HG02678 (cell line): ENCODE results near the gene BPIFB6.

ENCODE experiments used
- ATAC-seq: cut with Tn5 transposase; IDR thresholded peaks from one replicate; pipeline ENCODE4 v1.9.1; 2021; ENCODE audit warnings: mild to moderate bottlenecking, moderate library complexity; ENCODE audit not compliant: unreplicated experiment

Gene BPIFB6

DNA sequence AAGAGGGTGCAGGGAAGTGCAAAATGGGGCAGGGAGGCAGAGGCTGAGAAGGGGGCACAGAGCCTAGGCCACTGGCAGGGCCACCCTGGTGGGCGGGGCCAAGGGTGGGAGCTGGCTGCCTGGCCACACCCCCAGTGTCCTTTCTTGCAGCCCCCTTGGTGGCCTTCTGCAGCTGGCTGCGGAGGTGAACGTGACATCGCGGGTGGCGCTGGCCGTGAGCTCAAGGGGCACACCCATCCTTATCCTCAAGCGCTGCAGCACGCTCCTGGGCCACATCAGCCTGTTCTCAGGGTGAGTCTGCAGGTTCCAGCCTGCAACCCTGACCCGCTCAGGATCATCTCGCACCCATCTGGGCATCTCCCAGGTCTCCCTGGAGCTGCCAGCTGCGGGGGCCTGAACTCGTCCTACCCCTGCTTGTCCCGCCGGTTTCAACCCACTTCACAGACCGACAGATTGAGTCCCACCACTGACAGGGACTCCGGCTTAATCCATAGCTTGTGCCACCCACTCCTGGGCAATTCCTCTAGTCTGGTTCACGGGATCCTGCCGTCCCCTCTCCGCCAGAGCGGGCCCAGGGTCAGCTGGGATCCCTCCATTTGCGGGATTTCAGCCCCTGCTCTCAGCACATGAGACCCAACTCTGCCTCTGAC lies 28.4 kb downstream of the BPIFB6 start:
- ATAC-seq = no peak

DNA sequence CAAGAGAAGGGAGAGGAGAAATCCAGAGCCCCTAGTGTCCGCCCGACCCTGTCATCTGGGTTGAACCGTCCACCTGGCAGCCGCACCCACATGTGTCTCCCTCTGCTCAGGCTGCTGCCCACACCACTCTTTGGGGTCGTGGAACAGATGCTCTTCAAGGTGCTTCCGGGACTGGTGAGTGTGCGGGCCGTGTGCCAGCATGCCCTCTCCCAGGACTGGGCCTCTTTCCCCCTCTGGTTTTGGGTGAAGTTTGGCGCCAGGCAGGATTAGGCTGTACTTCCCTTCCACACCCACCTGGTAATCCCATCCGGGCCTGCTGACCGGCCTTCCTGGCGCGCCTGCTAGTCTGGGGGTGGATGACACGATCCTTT lies 30.2 kb downstream of the BPIFB6 start:
- no peak for ATAC-seq

DNA sequence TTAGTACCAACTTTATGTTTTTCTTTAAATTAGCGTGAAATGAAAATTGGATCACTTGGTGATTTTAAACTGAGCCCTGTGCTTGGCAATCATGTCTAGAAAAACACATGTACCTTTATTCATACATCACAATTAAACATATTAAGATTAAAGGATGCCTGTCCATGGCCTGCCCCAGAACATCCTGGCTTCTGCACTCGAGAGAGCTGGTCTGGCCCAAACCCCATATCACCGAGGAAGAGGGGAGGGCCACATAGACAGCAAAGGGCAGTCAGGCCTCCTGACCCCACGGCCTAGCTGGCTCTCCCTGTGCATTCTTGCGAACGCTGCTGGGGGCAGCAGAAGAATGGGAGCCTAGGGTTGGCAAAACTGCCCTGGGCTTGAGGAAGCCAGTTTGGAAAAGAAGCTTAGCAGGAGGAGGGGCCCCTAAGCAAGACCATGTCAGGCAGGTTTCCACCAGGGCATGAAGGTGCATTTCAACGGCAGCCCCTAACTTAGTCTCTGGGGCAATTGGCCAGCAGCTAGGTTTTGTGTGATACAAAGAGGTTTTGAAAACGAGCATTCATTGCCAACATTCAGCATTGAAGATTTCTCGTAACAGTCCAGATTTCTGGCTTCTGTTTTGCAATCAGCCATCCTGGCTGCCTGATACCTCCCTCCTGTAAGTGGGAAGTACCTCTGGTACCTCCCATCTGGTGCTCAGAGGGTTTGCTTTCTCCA lies 30.8 kb downstream of the BPIFB6 start:
- no peak for ATAC-seq

DNA sequence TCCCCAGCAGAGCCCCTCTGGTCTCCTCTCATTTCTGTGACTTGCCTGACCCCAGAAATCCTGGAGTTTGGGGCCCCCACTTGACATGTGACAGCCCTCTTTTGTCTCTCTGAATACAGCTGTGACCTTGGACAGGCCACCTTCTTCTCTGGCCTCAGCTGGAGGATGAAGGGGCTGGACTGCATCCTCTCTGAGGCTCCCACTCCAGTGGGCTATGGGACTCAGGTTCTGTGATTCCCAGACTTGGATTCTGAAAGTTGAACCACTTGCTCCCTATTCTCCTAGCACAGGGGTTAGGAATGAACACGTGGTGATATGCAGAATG lies 31.3 kb downstream of the BPIFB6 start:
- ATAC-seq = no peak

DNA sequence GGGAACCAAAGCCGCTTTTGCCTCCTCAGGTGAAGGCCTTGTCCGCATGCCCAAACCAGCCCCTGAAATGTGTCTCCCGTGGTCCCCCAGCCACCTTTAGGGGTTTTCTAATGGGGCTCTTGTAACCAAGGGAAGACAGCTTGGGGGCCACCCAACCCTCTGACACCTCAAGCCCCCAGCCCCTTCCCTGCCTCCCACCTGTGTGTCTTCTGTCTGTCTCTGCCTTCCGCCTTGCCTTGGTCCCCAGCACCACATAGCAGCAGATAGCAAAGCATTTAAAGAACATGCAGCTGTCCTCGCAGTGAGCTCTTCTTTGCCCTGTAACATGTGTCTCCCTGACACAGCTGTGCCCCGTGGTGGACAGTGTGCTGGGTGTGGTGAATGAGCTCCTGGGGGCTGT lies 31.8 kb downstream of the BPIFB6 start:
- no peak for ATAC-seq

DNA sequence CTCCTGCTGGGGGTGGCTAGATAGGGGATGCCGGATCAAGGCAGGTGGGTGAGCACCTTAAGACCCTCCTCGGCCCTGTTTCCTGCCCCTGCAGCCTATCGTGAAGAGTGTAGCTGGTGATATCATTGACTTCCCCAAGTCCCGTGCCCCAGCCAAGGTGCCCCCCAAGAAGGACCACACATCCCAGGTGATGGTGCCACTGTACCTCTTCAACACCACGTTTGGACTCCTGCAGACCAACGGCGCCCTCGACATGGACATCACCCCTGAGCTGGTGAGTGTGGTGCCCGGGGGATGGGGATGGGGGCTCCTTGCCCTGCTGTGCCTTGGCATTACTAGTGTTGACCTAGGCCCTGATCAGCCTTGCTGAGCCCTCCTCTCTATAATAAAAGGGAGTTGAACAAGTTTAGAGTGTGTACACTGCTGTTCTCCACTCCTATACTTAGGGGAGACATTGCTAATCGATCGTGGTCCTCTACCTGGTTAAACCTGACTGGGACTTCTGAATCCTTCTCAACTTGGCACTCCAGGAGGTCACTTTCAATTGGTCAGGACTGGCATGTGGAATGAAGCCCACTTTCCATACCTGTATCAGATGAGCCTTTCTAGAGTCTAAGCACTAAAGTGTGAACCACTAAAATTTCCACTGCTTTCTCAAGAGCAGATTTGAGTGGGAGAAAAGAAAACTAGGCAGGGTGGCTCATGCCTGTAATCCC lies 33.3 kb downstream of the BPIFB6 start:
- no peak for ATAC-seq

DNA sequence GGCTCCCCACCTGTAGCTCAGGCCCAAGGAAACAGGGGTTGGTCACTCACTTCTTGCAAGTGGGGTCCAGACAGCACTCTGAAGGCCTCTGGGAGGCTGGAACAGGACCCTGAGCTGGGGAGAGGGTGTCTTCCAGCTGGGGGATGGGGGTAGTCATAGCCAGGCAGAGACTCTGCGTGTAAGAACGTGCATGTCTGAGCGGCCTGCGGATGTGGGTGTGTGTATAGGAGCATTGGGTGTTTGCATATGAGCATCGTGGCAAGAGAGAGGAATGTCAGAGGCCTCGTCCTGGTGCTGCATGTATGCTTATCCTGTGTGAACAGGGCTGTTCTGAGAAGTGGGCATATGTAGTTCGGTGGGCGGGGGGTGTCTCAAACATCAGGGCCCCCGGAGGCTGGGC lies 34.3 kb downstream of the BPIFB6 start:
- no peak for ATAC-seq

DNA sequence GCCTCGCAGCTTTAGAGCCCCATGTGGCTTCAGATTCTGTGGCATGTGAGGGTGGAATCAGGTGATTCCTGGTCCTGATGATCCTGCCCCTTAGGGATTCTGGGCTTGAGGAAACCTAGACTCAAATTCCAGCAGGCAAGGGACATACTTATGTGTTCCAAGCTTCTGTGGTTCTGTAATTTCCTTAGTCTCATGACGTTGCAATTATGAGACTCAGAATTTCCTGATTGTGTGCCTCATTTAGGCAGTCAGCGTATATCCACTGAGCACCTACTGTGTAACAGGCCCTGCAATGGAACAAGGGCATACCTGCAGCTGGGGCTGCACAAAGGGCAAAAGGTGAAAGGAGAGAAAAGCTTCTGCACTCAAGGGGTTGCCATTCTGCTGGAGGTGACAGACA lies 36.4 kb downstream of the BPIFB6 start:
- no peak for ATAC-seq

DNA sequence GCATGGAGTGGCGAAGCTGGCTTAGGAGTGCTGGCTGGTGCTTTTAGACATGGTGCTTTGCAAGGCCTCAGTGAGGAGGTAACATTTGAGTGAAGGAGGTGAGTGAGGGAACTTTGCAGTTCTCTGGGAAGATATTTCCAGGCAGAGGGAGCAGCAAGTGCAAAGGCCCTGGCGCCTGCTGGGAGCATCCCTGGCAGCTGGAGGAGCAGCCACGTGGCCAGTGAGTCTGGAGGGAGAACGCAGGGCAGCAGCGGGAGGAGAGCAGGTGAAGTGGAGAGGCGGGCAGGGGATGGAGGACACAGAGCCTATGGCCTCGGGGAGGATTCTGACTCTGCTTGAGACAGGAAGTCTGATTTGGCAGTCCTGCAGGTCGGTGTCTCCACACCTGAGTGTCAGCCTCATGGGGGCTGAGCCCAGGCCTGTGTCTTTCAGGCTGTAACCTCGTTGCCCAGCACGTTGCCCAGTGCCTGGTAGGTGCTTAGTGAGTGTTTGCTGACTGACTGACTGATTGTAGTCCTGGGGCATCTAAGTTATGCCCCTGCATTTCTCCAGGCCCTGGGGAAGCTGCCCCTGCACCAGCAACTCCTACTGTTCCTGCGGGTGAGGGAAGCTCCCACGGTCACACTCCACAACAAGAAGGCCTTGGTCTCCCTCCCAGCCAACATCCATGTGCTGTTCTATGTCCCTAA lies 36.9 kb downstream of the BPIFB6 start:
- no peak for ATAC-seq

DNA sequence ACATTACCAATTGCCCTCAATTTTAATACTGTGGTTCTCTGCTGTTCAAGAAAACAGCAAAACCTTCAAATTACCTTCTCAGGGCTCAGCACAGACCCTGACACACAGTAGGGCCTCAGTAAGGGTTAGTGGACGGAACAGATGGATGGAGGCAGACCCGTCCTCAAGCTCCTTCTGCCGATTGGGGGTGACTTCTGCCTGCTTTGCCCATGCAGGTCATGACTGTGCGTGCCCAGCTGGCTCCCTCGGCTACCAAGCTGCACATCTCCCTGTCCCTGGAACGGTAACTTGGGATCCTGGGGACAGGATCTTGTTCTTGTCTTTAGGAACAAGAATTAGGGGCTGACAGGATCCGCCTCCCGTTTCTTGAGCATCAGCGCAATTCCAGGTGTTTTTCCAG lies 38.2 kb downstream of the BPIFB6 start:
- no peak for ATAC-seq

DNA sequence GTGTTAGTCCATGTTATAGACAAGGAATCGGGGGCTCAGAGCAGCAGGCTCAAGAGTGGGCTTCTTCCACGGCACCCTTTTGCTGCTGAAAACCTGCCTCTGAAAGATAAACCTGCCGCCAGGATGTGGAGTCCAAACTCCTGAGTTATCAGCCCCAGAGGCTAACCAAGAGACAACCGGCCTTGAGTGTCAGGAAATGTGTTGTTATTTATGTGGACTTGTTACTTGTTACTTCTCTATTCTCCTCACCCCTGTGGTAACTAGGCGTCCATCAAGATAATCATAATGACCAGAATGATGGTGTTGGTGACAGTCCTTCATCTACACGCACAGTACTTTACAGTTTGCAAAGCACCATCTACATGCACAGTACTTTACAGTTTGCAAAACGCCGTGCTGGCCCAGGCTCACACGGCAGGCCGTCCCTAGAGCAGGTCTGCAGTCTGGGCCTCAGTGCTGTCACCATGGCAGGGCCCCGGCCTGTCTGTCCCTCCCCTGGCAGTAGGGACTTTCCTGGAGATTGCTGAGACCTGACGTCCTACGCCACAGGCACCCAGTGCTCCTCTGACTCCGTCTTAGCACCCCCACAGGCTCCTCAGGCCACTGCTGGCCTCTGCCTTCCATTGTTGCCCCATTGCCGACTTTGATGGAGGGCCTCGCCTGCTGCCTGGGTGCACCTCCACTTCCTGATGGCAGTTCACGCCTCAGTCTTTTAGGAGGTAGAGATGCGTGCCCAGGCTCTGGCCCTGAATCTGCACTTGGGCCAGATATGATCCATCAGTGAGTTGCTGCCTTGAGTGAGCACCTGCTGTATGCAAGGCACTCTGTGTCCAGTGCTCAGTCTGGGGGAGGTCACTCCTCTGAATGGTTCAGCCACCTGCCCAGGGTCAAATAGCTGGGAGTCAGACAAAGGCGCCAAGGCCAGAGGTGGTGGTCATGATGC lies 38.9 kb downstream of the BPIFB6 start:
- ATAC-seq = no peak

DNA sequence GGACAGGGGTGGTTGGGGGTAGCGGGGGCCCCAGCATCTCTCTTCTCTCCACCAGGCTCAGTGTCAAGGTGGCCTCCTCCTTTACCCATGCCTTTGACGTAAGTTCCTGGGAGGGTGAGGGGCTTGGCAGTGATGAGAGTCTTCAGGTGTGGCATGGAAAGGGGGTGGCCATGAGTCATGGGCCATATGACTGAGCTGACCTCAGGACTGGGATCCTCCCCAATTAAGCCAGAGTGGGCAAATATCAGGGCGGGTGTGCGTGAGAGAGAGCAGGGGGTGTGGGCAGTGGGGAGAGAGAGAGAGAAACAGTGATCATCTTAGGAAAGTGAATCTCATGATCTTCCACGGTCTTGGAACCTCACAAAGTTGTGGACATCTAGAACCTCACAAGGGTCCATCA lies 39.8 kb downstream of the BPIFB6 start:
- no peak for ATAC-seq

DNA sequence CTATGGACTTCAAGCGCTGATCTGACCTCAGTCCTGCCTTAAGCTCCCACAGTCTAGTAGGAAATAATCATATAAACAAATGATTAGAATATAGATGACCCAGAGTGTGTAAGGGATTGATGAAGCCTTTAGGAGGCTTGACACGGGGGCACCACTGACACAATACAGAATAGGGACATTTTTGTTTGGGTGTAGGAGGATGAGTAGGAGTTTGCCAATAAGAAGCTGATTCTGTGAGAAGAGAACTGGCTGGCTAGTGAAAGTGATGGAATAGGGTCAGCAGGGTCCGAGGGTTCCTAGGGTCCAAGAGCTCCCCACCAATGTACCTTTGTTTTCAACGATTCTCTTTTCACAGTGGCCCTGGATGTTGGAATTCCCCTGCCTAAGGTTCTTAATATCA lies 40.9 kb downstream of the BPIFB6 start:
- ATAC-seq = no peak

DNA sequence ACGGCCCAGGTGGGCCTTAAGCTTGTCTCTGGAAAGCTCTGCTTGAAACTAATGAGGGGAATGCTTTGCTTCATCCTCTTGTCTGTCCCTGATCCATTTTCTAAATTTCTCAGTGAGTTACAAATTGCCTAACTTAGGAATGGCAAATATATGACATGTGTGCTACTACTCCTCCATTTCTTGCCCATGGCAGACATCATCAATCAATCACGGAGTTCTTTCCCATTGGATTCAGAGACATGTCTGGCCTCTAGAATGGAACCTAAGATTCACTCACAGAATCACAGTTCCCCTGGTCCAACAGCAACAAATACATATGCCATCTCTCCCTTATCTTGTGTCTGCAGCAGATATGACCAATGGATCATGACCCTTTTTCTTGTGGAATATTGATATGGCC lies 41.4 kb downstream of the BPIFB6 start:
- no peak for ATAC-seq

DNA sequence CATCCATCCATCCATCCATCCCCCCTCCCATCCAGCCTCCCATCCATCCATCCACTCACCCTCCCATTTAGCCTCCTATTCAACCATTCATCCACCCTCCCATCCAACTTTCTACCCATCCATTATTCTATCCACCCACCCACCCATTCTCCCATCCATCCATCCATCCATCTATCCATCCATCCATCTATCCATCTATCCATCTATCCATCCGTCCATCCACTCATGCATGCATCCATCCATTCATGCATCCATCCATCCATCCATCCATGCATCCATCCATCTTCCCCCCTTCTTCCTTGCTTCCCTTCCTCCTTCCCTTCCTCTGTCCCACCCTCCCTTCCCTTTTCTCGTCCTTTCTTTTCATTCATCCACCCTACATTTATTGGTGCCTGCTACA lies 43.2 kb downstream of the BPIFB6 start:
- no peak for ATAC-seq

DNA sequence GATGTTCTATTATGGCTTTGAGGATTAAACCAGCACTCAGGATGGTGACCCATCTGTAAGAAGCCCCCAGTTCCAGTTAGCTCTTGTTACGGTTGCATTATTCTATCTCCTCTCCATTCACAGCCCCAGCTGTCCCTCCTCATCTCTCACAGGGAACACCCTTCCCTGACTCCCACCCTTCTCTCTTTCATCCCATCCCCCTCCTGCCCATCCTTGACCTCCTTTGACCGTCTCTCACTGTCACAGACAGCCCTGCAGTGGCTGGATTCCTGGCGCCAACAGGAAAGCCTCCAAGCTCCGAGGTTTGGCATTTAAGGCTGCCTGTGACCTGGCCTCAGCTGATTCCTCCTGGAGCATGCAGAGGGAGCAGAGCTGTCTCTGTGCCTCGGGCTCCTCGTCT lies 43.8 kb downstream of the BPIFB6 start:
- ATAC-seq = no peak

DNA sequence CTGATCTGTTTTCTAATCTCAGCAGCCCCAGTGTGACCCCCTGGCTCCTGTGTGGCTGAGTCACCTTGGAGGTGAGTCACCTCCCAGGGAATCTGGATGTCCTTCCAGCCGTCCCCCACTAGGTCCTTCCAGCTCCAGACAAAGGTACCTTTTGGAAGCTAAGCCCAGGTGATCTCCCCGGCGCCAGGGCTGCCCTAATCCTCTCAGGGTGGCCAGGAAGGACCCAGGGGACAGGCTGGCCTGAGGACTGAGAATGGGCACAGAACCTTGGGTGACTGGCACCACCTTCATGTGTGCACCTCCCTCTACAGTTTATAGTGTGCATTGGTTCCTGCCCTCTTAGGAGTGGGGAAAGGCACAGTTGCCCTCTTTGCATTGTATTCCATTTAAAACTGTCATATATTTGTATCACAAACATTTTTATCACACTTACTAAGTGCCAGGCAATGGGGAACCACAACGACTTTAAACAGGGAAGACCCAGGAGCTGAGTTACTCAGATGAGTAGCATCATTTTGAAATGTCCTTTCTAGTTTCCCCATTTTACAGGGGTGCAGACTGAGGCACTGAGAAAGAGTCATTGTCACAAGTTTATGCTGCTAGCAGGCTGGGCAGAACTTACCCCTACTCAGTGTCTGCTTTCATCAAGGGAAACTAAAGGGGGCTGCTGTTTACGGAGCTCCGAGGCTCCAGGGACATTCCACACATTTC lies 45.4 kb downstream of the BPIFB6 start:
- no peak for ATAC-seq

DNA sequence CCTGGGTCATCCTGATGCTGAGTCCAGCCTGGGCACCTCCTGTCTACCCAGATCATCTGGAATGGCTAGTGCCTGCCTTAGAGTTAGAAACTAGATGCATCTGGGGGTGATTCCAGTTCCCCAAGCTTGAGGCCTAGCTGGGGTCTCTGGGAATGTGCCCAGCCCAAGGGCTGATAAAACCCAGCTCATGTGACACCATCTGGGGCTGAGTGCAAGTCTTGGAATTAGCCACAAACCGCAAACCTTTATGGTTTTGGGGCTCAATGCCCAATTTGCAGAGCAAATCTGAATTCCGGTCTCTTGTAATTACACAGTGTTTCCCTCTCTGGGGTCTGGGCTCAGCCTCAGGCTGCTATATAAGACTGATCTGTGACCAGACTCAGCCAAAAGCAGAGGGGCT lies 47.8 kb downstream of the BPIFB6 start, which contains the start of gene BPIFB4:
Gene BPIFB4 (plus strand): TSS at position 385 of the 400 bp plus-strand sequence. CDS start 1,884 bp downstream, outside the sequence.
- ATAC-seq = no peak

DNA sequence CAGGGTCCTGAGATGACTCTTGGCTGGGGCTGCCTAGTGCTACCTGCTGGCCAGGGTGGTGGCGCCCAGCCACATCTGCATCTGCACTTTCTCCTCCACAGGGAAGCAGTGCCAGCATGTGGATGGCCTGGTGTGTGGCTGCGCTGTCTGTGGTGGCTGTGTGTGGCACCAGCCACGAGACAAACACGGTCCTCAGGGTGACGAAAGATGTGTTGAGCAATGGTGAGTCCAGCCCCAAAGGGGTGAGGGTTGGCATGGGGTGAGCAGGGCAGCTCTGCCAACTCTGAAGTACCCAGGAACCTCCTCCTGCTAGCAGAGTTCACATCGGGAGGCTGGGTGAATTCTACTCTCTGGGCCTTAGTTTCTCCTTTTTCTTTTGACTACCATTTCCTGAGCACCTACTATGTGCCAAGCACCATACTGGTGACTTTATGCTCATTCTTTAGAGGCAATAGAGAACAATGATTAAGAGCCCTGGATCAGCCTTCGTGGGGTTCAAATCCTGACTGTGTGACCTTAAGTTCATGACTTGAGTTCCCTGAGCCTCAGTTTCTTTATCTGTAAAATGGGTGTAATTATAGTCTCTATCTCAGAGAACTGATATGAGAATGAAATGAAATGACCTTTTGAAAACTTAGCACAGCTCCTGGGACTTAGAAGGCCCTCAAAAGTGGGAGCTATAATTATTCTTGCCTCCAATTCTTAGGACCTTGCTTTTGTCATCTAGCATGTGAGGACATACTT lies 50.1 kb downstream of the BPIFB6 start:
- no peak for ATAC-seq
